Hepatocyte (in vitro differentiated cells): ENCODE results near the gene PALD1. TPM values are rescaled to one million over a fixed set of nuclear protein-coding genes. Genes with fewer than 3 reads are reported as not detected.

ENCODE experiments used
- DNase-seq: peaks from one replicate; pipeline ENCODE4 v3.0.0-alpha.2; 2016; ENCODE audit warnings: low spot score
- H2AFZ ChIP-seq: fragments of 200-600 bp; sonication (generic); 2 replicates; pipeline ENCODE4 v1.6.0; 2016; ENCODE audit warnings: antibody characterized with exemption, mild to moderate bottlenecking
- H3K27ac ChIP-seq: fragments of 200-600 bp; sonication (generic); 2 replicates; pipeline ENCODE4 v1.5.1; 2016; ENCODE audit warnings: mild to moderate bottlenecking
- H3K27me3 ChIP-seq: fragments of 200-600 bp; sonication (generic); 2 replicates; pipeline ENCODE4 v1.6.1; 2016
- H3K36me3 ChIP-seq: fragments of 200-600 bp; sonication (generic); replicated peaks from 2 replicates; pipeline ENCODE4 v1.5.1; 2016; ENCODE audit warnings: low read depth; ENCODE audit not compliant: insufficient read depth
- H3K4me1 ChIP-seq: fragments of 200-600 bp; sonication (generic); 2 replicates; pipeline ENCODE4 v1.5.1; 2016; ENCODE audit warnings: mild to moderate bottlenecking, moderate library complexity; ENCODE audit not compliant: insufficient read depth
- H3K4me2 ChIP-seq: fragments of 200-600 bp; sonication (generic); 2 replicates; pipeline ENCODE4 v1.6.0; 2016
- H3K4me3 ChIP-seq: fragments of 200-600 bp; sonication (generic); 2 replicates; pipeline ENCODE4 v1.5.1; 2016; ENCODE audit warnings: mild to moderate bottlenecking
- H3K79me2 ChIP-seq: fragments of 200-600 bp; sonication (generic); 2 replicates; pipeline ENCODE4 v1.6.0; 2017; ENCODE audit warnings: mild to moderate bottlenecking
- H3K9me2 ChIP-seq: fragments of 200-600 bp; sonication (generic); replicated peaks from 2 replicates; pipeline ENCODE4 v1.6.0; 2017; ENCODE audit warnings: mild to moderate bottlenecking; ENCODE audit not compliant: insufficient read depth
- H3K9me3 ChIP-seq: fragments of 200-600 bp; sonication (generic); 2 replicates; pipeline ENCODE4 v1.5.1; 2016; ENCODE audit warnings: low read depth, mild to moderate bottlenecking
- H4K20me1 ChIP-seq: fragments of 200-600 bp; sonication (generic); 2 replicates; pipeline ENCODE4 v1.6.0; 2016; ENCODE audit warnings: mild to moderate bottlenecking; ENCODE audit not compliant: insufficient read depth, poor library complexity, severe bottlenecking
- EZH2 ChIP-seq: fragments of 200-600 bp; sonication (generic); IDR thresholded peaks from 2 replicates; pipeline ENCODE4 v1.6.1; 2016; ENCODE audit warnings: antibody characterized with exemption, mild to moderate bottlenecking, borderline replicate concordance
- EZH2phosphoT487 ChIP-seq: fragments of 200-600 bp; sonication (generic); IDR thresholded peaks from one replicate; pipeline ENCODE4 v1.6.1; 2018; ENCODE audit warnings: antibody characterized with exemption, mild to moderate bottlenecking, low read depth, moderate library complexity; ENCODE audit not compliant: unreplicated experiment, severe bottlenecking
- WGBS: methylation state at CpG from one replicate; pipeline ENCODE4 v1.1.6; 2016; ENCODE audit warnings: low lambda C conversion rate; ENCODE audit errors: missing lambda C conversion rate; 5-methylcytosine and 5-hydroxymethylcytosine counted together
- polyA plus RNA-seq: library from polyadenylated mRNA; unstranded; fragments of >200 nt; fragmentation: Nextera tagmentation; extraction: Ambion mirVana; gene quantifications from 2 replicates; pipeline ENCODE4 v1.2.1, GENCODE V29; 2016
- total RNA-seq: library from RNA; depleted of rRNA; stranded (reverse); fragments of >200 nt; gene quantifications from 2 replicates; pipeline ENCODE4 v1.2.3, GENCODE V29; 2014
- TF ChIP-seq, protein P1 (sequence below): fragments of 200-600 bp; sonication (generic); IDR thresholded peaks from 2 replicates; pipeline ENCODE4 v1.5.1; 2016; ENCODE audit warnings: antibody characterized with exemption, mild to moderate bottlenecking; ENCODE audit not compliant: poor library complexity

PALD1 gene
- total and polyA plus RNA-seq, 2 experiments from 2014 or later, result 1.3 to 2.2 TPM

DNA sequence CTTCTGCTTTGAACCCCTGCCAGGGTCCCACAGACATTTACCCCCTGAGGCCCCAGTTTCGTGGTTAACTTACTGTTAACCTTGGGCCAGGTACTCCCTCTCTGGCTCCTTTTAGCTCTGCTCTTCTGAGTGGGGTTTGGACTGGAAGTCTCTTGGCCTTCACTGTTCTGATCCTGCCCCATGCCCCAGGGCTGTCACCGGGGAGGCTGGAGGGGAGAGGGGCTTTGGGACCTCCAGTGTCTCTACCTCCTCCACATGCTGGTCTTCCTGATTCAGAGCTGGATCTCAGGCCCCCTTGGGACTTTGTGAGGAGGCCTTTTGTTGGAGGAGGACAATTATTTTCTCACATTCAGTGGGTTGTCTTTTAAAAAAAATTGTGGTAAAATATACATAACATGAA lies 12.7 kb upstream of the PALD1 start:
- Histone ChIP-seq H2AFZ (no peak overlapping the region), H3K9me2 (no peaks in the 10 kb centered on the region), H3K36me3 (no peaks in the 10 kb centered on the region), H3K79me2 (no peaks in the 10 kb centered on the region), H4K20me1 (no peaks in the 10 kb centered on the region), H3K4me1 (no peaks in the 10 kb centered on the region), H3K27me3 (no peaks in the 10 kb centered on the region), H3K4me2 (no peak overlapping the region), H3K4me3 (no peak overlapping the region), H3K27ac (no peak overlapping the region), H3K9me3 (no peaks in the 10 kb centered on the region)
- whole genome bisulfite sequencing, result 92% methylated on average over 2 of the region's 2 CpGs
- TF ChIP-seq, protein P1, sequence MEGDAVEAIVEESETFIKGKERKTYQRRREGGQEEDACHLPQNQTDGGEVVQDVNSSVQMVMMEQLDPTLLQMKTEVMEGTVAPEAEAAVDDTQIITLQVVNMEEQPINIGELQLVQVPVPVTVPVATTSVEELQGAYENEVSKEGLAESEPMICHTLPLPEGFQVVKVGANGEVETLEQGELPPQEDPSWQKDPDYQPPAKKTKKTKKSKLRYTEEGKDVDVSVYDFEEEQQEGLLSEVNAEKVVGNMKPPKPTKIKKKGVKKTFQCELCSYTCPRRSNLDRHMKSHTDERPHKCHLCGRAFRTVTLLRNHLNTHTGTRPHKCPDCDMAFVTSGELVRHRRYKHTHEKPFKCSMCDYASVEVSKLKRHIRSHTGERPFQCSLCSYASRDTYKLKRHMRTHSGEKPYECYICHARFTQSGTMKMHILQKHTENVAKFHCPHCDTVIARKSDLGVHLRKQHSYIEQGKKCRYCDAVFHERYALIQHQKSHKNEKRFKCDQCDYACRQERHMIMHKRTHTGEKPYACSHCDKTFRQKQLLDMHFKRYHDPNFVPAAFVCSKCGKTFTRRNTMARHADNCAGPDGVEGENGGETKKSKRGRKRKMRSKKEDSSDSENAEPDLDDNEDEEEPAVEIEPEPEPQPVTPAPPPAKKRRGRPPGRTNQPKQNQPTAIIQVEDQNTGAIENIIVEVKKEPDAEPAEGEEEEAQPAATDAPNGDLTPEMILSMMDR, result no peak
- no peak for TF ChIP-seq EZH2phosphoT487
- no peak for TF ChIP-seq EZH2
- DNase-seq, result no peak

DNA sequence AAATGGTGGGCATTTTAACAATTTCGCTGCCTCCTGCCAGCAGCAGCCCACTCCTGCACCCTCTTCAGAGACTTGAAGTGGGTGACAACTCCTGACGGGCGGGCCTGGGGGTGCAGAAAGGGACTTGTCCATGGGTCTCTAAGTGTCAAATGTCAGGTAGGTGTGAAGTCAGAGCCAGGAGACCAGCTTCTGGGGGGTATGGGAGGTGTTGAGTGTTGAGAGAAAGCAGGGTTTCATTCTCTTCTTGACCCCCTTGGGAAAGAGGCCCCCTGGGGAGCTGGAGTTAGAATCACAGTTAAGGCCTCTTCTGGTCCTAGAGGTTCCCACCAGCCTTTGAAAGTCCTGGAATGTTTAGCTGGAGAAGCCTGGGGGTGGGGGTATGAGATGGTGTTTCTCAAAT lies 11.6 kb upstream of the PALD1 start:
- WGBS, result 91% methylated on average over 3 of the region's 3 CpGs
- Histone ChIP-seq H3K4me1 (no peaks in the 10 kb centered on the region), H3K9me3 (no peaks in the 10 kb centered on the region), H3K9me2 (no peaks in the 10 kb centered on the region), H3K4me2 (no peak overlapping the region), H3K27ac (no peak overlapping the region), H3K79me2 (no peaks in the 10 kb centered on the region), H4K20me1 (no peaks in the 10 kb centered on the region), H2AFZ (no peak overlapping the region), H3K36me3 (no peaks in the 10 kb centered on the region), H3K27me3 (no peaks in the 10 kb centered on the region), H3K4me3 (no peak overlapping the region)
- no peak for DNase-seq
- TF ChIP-seq, protein P1, result no peak
- TF ChIP-seq EZH2phosphoT487 (no peak), EZH2 (no peak)

DNA sequence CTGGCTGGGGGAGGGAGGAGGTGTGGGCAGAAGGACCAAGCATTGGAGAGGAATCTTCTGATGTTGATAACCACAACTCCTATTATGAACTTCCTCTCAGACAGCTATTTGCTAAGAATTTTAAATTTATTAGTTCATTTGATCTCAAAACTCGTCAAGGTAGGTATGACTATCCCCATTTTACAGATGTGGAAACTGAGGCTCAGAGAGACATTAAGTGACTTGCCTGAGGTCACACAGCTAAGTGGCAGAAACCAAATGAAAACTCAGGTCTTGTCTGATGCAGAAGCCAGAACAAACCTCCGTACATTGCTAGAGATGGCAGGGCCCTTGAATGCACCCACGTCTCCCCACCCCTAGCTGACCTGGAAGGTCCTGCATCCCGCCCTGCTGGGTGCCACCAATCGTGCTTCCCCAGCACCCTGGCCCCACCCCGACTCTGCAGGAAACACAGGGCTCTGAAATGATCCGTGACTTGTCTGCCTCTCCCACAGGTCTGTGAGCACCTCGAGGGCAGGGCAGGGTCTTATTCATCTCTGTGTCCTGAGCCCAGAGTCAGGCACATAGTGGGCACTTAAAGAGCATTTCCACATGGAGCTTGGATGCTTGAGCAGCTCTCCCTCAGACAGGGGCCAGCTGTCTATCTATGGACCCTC lies 5.6 kb upstream of the PALD1 start:
- TF ChIP-seq EZH2 (no peak), EZH2phosphoT487 (no peak)
- TF ChIP-seq, protein P1, result no peak
- Histone ChIP-seq H3K9me3 (no peaks in the 10 kb centered on the region), H3K9me2 (no peaks in the 10 kb centered on the region), H3K4me3 (no peak overlapping the region), H3K36me3 (no peaks in the 10 kb centered on the region), H3K4me1 (peaks cover under 1% of the 10 kb centered on the region), H4K20me1 (no peaks in the 10 kb centered on the region), H3K79me2 (no peaks in the 10 kb centered on the region), H3K27ac (no peak overlapping the region), H3K4me2 (no peak overlapping the region), H3K27me3 (peaks cover 23% of the 10 kb centered on the region), H2AFZ (no peak overlapping the region)
- 79% methylated on average over 8 of the region's 8 CpGs for WGBS
- DNase-seq, result no peak
